Stimulated activated CD4-positive, alpha-beta T cell treated with anti-CD3 and anti-CD28 coated beads, Interleukin-12 subunit alpha, Interleukin-12 subunit beta, amount 100 ng/mL, for 48 hours (primary cell): Measurements from ENCODE around the gene RASAL2.

Experiments
- DNase-seq, 3 donors: peaks; one replicate each; pipeline ENCODE4 v3.0.0-alpha.2; 2020; ENCODE audit warnings: low read depth in 2 of 3, low spot score in 1 of 3

RASAL2 gene

DNA sequence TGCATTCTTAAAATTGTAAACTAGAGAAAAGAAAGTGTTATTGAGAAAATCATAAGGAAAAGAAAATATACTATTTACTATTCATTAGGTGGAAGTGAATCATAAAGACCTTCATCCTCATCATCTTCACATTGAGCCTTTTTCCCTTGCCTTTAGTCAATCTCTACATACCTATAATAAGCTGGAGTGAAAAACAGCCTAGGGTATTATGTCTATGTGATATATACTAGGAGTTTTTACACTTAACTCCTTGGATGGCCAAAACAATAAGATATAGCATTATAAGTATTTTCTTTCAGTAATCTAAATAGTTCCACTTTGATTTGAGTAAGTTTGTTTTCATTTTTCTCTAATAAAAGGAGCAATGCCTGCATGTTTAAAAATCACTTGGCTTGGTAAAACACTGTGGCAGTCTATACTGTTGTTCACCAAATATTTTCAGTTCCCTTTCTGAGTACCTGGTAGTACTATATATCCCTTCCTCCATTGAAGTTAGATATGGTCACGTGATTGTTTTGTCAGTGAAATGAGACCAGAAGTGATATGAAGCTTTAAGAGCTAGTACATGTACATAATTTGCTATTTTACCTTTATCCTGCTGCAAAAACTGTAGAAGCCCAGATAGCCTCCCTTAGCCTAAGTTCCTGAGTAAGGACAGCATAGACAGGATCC, 324.5 kb downstream of the RASAL2 start:
- DNase-seq, result no peak

DNA sequence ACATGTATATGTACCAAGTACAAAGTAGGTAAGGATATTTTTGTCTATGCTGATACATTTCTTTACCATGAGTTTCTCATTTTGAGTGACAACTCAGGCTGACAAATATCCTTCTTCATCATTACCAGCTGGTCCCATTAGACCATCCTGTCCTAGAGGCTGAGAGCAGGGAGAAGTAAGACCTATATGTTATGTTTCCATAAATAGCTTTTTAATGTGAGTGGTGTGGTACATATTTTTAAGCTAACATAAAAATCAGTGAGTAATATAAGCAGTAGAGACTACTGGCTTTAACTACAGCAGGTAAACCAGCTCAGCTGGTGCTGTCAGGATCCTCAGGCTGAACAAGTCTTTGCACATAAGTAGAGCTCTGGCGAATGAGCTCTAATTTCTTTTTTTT, 340.5 kb downstream of the RASAL2 start:
- no peak for DNase-seq

DNA sequence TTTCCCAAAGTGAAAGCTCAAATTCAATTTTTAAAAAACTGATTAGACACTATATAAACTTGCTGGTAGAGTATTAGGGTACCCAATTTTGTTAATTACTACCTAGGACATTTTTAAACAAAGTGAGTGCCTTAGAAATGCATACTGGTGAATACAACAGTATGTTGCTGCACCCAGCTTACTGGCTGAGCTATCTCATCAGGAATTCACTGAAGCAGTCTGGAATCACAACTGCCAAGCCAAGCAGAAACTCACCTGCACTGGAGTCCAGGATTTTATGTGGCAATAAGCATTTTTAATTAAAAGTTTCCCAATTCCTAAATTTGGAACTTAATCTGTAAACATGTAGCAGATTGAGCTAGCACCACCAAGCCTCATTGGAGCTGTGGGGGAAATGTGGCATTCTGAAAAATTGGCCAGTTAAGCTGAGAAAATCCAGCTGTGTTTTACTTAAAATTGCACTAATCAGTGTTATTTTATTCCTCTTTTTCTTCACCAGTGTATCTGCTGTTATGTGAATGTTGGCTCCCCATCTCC, 341.1 kb downstream of the RASAL2 start:
- DNase-seq, result no peak

DNA sequence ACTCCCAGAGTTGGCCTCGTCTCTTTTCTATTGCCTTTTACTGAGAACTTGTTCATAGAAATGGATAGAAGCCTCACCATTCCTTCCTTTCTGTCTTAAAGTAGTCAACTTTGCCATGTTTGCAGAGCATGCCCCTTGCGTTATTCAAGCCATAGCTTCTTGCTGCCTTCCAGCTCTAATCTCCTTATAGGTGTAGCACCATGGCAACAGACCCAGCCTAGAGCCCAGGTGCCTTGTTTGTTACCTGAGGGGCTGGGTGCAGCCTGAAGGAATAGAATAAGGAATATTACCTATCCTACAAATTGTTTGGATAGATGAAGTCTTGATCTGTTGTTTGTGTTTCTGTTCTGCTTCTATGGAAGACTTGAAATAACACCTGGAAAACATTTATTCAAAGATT, 343.0 kb downstream of the RASAL2 start:
- DNase-seq, result no peak

DNA sequence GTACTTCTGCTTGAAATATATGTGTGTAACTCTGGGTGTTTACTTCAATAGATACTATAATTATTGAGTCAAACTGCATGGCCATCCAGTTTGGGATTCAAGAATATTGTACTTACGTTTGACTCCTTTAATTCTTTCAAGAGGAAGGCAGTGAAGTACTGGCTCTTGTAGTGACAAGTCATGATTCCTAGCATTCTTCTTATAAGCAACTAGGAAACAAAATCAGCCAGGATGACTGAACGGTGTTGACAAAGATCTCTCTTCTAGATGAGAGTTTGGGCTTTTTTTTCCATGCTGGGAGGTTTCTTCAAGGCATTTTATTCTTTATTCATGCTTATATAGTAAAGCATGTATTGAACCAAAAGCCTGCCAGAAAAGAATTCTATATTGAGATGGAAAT, 344.5 kb downstream of the RASAL2 start:
- no peak for DNase-seq

DNA sequence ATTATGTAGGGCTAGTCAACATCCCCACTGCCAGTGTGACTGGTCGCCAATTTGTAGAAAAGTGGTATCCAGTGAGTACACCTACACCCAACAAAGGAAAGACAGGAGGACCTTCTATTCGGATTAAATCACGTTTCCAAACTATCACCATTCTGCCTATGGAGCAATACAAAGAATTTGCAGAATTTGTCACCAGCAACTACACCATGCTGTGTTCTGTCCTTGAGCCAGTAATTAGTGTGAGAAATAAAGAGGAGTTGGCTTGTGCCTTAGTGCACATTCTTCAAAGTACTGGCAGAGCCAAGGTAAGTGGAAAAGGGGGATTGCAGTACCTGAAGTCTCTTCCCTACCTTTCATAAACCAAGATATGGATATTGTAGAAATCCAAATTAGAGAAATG, 349.0 kb downstream of the RASAL2 start:
- no peak for DNase-seq

DNA sequence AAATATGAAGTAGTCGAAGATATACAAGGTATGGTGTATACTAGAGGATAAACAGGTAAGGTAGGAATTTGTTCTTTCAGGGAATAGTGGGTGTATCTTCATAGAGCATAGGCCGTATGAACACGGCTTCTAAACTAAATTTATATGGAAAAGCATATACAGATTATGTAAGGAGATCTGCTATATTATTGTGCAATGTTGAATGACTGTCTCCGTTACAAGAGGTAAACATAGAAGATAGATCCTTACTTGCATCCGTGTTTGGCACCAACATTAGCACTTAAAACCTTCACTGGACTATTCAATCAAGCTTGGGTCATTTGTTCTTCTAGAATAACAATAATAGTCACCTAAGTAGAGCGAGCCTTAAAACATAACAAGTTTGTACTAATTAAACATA, 357.0 kb downstream of the RASAL2 start:
- no peak for DNase-seq

DNA sequence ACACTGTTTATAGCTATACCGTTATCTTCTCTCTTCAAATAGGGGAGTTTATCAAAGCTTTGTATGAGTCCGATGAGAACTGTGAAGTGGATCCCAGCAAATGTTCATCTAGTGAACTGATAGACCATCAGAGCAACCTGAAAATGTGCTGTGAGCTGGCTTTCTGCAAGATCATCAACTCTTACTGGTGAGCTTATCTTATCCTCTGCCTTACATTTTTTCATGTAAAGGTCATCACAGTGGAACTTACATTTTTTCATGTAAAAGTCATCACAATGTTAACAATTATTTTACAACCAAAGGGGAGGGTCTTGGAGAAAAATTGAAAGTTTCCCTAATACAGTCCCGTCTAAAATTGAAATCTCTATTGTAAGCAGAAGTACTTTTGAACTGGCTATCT, 357.6 kb downstream of the RASAL2 start:
- no peak for DNase-seq

DNA sequence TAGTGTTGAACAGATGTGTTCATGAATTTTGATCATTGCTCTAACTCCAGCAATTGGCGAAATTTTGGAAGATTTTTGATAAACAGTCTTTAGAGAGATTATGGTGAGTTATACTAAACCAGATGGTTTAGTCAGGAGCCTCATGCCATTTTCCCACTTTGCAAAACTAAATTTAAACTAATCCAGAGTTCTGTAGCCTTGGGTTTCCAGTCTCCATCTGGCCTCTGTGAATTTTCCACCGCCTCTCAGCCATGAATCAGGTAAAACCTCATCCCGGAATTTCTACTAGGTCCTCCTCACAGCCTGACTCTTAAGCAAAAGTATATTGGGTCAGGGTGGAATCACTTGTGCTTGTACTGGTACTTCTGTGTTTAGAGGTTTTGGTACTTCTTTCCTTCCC, 358.1 kb downstream of the RASAL2 start:
- no peak for DNase-seq

DNA sequence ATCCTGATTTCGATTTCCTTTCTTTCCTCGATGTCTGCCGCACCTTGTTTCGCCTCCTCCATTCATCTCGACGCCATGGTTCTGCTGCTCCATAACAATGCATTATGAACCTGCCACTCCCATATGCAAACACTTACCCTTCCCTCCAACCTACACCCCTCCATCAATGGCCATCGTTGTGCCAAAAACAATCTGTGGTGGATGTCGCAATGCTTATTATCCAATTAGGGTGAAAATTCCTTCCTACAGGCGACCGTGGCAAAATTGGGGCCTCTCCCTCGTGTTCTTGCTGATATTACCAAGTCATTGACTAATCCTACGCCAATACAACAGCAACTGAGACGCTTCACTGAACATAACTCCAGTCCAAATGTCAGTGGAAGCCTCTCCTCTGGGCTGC, 362.6 kb downstream of the RASAL2 start:
- no peak for DNase-seq

DNA sequence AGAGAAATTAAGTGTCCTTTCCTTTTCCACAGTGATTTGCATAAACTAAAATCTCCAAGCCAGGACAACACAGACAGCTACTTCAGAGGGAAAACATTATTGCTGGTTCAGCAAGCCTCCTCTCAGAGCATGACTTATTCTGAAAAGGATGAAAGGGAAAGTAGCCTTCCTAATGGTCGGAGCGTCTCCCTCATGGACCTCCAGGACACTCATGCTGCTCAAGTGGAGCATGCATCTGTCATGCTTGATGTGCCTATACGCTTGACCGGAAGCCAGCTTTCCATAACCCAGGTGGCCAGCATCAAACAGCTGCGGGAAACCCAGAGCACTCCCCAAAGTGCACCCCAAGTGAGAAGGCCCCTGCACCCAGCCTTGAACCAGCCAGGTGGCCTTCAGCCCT, 363.7 kb downstream of the RASAL2 start:
- no peak for DNase-seq

DNA sequence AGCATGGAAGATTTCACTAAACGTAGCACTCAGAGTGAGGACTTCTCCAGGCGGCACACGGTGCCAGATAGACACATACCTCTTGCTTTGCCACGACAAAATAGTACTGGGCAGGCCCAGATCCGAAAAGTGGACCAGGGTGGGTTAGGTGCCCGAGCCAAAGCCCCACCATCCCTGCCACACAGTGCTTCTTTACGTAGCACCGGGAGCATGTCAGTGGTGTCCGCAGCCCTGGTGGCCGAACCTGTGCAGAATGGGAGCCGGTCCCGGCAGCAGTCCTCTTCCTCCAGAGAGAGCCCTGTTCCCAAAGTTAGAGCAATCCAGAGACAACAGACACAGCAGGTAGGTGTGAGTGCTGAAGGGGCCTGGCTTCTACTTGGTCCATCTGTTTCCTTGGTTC, 364.3 kb downstream of the RASAL2 start:
- no peak for DNase-seq

DNA sequence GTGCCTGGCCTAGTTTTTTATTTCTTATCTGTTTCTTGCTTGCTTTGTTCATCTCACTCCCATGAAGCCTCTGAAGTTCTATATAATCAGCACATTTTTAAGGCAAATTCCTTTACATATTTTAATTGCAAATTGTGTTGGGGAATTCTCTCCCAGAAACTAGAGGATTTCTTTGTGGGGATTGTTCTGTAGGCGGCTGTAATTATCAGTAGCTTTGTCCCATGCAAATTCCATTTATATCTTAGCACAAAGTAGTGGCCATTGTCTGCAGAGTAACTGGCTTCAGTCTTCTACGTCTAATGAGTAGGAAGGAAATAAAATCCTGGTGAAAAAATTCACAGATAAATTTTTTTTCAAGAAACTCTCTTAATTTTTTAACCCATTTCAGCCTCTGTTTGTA, 367.2 kb downstream of the RASAL2 start:
- no peak for DNase-seq

DNA sequence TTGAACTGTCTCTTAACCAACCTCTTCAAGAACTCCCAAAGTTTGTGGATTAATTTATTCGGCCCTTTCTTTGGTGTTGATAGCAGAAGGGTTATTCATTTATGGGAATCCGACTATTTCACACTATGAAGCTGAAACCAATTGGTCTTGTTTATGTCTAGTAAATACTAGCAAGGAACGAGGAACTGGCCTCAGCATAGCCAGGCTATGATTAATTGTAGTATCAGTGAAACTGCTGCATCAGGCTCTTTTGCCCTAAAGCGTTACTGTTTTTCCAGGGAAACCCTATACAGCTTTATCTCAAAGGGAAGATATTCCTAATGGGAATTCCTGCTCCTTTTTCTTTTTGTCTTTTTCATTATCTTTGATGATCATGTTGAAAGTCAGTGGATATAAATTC, 367.8 kb downstream of the RASAL2 start:
- DNase-seq, result no peak

DNA sequence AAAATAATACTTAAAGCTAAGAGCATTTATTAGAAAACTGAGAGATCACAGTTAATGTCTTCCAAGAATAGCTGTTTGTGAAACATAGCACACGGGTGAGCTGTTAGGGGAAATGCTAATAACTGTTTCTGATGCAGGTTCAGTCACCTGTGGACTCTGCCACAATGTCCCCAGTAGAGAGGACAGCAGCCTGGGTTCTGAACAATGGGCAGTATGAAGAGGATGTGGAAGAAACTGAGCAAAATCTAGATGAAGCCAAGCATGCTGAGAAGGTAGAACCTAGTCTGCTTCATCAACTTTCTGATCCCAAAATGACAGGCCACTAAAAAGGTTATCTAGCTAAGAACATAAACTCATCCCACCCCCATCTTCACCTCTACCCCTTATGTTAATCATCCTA, 370.2 kb downstream of the RASAL2 start:
- no peak for DNase-seq

DNA sequence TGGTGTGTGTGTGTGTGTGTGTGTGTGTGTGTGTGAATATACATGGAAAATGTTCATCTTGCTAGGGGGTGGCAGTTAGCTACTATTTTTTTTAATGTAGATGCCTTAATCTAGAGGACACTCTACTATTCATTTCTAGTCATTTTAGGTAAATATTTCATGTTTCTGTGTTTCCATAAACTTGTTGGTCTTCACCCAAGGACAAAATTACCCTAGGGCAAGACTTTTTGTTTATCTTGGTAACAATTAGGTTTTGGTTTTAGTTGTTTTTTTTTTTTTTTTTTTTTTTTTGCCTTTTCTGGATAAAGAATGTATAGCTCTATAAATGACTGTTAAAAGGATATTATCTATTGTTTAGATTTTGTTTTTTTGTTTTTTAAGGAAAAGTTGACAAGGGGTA, 370.7 kb downstream of the RASAL2 start:
- DNase-seq, result no peak

DNA sequence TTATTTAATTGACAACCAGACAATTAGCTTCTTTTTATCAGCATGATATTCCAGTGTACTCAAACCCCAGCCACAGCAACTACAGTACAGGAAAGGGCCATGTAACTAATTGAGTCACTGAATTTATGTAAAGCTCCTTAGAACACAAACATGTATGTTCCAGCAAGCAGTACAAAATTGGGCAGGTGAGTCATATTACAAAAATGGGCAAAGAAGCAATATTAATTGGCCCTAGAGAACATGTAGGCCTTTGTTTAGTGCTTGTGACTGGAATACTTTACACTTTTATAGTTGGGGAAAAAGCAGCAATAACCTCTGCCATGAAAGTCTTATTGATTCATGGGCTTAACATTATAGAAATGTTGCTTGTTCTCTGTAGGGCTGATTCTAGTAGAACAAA, 371.1 kb downstream of the RASAL2 start:
- DNase-seq, result no peak

DNA sequence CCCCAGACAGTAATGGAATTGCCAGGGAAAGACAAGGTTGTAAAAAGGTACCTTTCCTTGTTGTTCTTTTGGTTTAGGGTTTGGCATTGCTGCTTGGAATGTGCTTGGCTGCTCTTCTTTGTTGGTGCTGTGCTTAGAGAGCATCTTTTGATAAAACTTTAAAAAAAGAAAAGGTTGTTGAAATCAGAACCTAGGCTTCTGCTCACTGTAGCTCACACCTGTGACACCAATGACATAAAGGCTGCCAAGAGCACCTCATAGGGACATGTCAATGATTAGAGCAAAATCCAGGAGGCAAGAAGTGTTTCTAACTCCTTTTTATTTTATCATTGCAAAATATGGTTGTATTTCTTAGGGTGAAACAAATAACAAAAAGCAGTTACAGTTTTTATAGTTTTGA, 373.9 kb downstream of the RASAL2 start:
- DNase-seq, result no peak

DNA sequence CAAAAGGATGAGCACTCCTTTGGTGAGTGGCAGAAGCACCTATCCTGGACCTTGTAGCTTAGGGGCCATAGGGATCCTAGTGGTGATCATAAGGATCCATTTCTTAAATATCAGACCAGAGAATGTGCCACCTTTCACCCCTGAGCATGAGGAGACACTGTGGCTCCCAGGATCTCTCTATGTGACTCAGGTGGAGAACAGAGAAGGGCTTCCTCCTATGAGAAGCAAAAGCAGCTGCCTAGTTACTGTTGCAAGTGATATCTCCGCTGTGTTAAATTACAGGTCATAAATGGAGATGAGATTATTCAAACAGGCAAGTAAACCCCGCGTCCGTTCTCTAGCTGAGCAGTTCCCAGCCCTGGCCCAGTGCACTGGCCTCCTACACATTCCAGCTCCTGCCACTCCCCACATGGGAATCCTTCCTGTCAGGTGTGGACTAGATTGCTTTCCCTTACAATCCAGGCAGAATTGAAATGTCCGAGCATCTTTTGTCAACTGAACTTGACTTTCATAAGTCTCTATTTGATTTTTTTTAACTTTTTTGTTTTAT, 376.6 kb downstream of the RASAL2 start:
- no peak for DNase-seq

DNA sequence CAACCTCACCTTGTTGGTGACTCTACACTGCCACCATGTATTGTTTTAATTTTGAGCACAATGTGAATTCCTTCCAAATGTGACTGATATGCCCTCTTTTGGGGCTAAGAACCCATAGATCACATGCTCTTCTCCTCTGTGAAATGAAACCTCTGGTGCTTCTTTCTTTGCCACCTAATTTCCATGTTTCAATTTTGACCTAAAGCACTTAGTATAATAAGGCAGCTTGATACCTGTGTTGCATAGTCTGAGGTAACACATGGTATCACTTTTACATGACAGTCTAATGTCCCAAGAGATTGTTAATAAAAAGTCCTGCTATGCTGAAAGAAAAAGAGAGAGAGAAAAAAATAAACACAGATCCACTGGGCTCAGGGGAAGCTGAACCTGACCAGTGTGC, 378.6 kb downstream of the RASAL2 start:
- DNase-seq, result no peak

DNA sequence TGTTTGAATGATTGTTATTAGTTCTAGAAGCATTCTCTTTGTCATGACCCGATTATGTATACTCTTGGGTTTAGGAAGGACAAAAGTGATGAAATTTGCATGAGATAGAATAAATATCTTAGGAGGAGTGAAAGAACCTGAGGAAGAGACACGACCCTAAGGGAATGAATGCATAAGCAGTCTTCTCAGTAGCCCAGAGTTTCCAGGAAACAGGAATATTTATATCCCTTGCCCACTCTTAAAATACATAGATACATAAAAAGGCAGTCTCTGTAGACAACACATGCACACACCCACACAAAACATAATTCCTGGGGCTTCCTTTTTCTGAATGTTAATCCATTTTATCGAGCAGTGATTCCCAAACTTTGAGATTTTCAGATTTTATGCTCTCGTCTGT, 383.5 kb downstream of the RASAL2 start:
- no peak for DNase-seq

DNA sequence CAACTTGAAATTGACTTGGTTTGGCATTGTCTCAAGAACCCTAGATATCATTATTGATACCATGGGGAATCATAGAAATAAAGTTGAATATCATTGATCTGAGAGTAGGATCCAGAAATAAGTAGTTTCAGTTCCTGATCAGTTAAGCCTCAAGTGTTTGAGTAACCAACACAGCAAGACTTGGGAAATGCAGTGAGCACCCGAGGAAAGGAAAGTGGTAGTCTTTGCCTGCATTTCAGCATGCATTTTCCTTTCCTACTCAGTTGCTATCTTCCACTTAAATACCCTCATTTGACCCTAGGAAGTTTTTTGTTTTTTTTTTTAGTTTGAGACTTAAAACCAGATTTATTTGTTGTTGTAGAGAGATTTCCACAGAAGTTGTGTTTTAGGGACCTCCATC, 383.9 kb downstream of the RASAL2 start:
- DNase-seq, result no peak

DNA sequence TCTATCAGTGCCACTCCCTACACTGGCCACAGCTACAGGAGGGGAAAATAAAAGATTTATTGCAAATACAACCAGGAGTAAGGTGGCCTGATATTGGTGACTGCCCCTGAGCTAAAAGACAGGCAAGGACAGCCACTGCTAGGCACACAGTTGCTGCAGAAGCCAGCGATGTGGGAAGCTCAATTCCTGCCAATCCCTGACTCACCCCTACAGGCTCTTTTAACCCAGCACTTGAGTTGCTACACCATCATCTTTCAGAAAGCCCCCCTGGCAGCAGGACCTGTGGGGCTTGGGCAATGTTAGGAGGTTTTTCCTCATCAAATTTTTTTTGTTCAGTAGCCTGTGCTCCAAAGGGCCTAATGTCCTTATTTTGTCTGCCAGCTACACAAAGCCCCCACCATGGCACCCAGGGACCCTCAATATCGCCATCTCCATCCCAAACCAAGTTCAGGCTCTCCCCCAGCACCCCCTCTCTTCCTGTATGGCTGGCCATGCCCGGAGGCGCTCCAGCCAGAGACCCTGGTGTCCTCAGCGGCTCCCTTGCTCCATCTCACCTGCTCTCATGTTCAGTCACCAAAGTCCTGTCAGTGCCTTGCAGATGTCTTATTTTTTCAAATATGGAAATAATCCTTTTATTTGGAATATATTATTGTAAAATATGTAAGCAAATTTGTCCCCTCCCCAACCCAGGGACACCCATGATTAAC, 389.5 kb downstream of the RASAL2 start:
- no peak for DNase-seq
